Astrocyte of the spinal cord (primary cell): ENCODE results near the gene SLC30A3.

Source experiments
- DNase-seq: peaks from one replicate; pipeline ENCODE4 v3.0.0; 2011; ENCODE audit warnings: low read depth, low spot score
- H3K4me3 ChIP-seq: 2 replicates; pipeline ENCODE4 v1.5.1; 2011; ENCODE audit warnings: low read depth, mild to moderate bottlenecking, low read length, moderate library complexity
- in situ Hi-C: cut with HindIII; loops from 2 replicates; pipeline ENCODE4 v1.10.0; 2017; ENCODE audit warnings: low sequenced_read_pairs
- TF ChIP-seq, protein P1 (sequence below): IDR thresholded peaks from 2 replicates; pipeline ENCODE4 v1.5.1; 2012; ENCODE audit warnings: low read depth, mild to moderate bottlenecking, low read length, inconsistent platforms

The SLC30A3 gene

DNA sequence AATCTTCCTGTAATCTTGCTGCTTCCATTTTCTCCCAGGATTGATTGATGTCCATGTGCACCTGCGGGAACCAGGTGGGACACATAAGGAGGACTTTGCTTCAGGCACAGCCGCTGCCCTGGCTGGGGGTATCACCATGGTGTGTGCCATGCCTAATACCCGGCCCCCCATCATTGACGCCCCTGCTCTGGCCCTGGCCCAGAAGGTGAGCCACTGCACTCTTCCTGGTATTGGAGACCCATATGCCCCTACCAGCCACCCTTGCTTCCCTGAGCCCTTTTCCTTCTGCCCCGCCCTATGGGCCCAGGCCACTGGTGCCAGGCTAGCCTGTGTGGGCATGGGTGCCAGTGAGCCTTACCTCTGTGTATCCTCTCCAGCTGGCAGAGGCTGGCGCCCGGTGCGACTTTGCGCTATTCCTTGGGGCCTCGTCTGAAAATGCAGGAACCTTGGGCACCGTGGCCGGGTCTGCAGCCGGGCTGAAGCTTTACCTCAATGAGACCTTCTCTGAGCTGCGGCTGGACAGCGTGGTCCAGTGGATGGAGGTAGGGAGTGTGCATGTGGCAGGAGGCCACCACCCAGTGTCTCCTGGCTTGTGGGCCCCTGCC, 25.4 kb downstream of the SLC30A3 start:
- in situ Hi-C loops = no loop called here
- TF ChIP-seq, protein P1, sequence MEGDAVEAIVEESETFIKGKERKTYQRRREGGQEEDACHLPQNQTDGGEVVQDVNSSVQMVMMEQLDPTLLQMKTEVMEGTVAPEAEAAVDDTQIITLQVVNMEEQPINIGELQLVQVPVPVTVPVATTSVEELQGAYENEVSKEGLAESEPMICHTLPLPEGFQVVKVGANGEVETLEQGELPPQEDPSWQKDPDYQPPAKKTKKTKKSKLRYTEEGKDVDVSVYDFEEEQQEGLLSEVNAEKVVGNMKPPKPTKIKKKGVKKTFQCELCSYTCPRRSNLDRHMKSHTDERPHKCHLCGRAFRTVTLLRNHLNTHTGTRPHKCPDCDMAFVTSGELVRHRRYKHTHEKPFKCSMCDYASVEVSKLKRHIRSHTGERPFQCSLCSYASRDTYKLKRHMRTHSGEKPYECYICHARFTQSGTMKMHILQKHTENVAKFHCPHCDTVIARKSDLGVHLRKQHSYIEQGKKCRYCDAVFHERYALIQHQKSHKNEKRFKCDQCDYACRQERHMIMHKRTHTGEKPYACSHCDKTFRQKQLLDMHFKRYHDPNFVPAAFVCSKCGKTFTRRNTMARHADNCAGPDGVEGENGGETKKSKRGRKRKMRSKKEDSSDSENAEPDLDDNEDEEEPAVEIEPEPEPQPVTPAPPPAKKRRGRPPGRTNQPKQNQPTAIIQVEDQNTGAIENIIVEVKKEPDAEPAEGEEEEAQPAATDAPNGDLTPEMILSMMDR = no peak
- DNase-seq = no peak
- H3K4me3 ChIP-seq = no peak overlapping the region

DNA sequence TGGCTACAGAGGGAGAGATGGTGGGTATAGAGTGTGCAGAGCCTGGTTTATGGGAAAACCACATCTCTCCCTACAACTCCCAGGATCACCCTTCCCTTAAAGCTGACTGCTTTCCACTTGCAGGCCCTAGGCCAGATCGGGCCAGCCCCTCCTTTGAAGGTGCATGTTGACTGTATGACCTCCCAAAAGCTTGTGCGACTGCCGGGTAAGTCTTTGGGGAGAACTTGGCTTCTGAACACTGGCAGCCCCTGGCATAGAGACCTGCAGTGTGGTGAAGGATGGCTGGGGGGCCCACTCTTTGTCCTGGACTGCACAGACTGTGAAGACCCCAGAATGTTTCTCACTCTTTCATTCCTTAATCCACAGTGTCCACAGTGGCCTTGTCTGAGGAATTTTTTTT, 26.2 kb downstream of the SLC30A3 start:
- in situ Hi-C loops = no loop called here
- no peak overlapping the region for H3K4me3 ChIP-seq
- TF ChIP-seq, protein P1 = no peak
- no peak for DNase-seq

DNA sequence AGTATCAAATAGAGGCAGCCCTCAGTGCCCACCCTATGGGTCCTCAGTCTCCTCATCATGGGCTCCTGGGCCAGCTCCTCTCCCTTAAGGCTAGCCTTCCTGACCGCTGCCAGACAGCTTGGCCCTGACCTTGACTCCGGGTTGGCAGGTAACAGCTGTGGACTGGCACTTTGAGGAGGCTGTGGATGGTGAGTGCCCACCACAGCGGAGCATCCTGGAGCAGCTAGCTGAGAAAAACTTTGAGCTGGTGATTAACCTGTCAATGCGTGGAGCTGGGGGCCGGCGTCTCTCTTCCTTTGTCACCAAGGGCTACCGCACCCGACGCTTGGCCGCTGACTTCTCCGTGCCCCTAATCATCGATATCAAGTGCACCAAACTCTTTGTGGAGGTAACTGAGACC, 26.7 kb downstream of the SLC30A3 start:
- in situ Hi-C loops = no loop called here

DNA sequence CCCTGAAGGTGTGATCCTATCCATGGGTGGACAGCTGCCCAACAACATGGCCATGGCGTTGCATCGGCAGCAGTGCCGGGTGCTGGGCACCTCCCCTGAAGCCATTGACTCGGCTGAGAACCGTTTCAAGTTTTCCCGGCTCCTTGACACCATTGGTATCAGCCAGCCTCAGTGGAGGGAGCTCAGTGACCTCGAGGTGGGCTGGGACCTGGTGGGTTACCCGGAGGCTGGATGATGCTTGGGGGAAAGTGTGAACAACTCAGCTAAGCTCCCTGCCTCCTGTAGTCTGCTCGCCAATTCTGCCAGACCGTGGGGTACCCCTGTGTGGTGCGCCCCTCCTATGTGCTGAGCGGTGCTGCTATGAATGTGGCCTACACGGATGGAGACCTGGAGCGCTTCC, 29.5 kb downstream of the SLC30A3 start:
- H3K4me3 ChIP-seq = no peak overlapping the region
- DNase-seq = no peak
- TF ChIP-seq, protein P1 = no peak
- in situ Hi-C loops = no loop called here

More for the DNA sequence above, 26.7 kb downstream of the SLC30A3 start:
- H3K4me3 ChIP-seq = no peak overlapping the region
- TF ChIP-seq, protein P1 = no peak
- no peak for DNase-seq

DNA sequence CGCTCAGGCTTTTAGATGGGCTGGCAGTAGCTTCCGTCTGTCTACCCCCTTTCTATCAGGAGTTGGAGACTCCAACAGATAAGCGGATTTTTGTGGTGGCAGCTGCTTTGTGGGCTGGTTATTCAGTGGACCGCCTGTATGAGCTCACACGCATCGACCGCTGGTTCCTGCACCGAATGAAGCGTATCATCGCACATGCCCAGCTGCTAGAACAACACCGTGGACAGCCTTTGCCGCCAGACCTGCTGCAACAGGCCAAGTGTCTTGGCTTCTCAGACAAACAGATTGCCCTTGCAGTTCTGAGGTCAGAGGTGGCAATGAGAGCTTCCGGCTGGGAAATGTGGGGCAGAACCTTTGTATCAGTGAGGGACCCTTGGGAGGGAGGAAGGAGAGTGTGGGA, 30.9 kb downstream of the SLC30A3 start:
- TF ChIP-seq, protein P1 = no peak
- no peak overlapping the region for H3K4me3 ChIP-seq
- DNase-seq = no peak
- in situ Hi-C loops = no loop called here

DNA sequence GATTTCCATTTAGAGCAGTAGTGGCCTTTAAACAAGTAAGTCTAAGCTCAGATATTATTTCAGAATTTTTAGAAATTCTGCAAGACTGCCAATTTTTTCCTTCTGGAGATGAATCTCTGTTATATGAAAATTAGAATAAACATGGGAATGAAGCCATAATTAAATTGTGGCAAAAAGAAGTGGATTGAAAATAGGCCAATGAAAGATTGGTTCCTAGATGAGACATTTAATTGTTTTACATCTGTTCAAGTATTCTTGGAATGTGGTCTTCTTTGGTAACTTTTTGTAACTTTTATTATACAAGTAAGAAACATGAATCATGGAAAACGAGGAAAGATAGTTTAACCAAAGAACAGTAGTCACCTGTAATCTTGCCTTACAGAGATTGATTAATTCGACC, 35.3 kb downstream of the SLC30A3 start:
- H3K4me3 ChIP-seq = no peak overlapping the region
- no peak for DNase-seq
- TF ChIP-seq, protein P1 = no peak
- in situ Hi-C loops = no loop called here
